Uterus (tissue), 4 donors: ENCODE measurements around the gene OBSCN. TPM values are rescaled to one million over a fixed set of nuclear protein-coding genes. Genes with fewer than 3 reads are reported as not detected.
"Not testable (repeated sequence)": the region's sequence is repeated elsewhere in the genome, so short reads cannot be mapped to it uniquely, and the experiment has no call there.

Experiments
- DNase-seq, 2 donors: peaks; one replicate each; pipeline ENCODE4 v3.0.0-alpha.2; 2019 to 2020
- H3K27ac ChIP-seq, 2 donors: fragments of 200-600 bp; sonication (generic); 1 replicate in 1 of 2; 2 replicates in 1 of 2; pipeline ENCODE4 v1.5.1; 2016 to 2018
- H3K27me3 ChIP-seq, 2 donors: fragments of 200-600 bp; sonication (generic); one replicate each; pipeline ENCODE4 v1.5.1; 2018 to 2019; ENCODE audit warnings: control low read depth in 1 of 2
- H3K36me3 ChIP-seq, 2 donors: fragments of 200-600 bp; sonication (generic); one replicate each; pipeline ENCODE4 v1.5.1; 2019; ENCODE audit warnings: control low read depth in 1 of 2
- H3K4me1 ChIP-seq, 2 donors: fragments of 200-600 bp; sonication (generic); one replicate each; pipeline ENCODE4 v1.5.1; 2018 to 2019; ENCODE audit warnings: control low read depth in 1 of 2
- H3K4me3 ChIP-seq, 2 donors: fragments of 200-600 bp; sonication (generic); 1 replicate in 1 of 2; 2 replicates in 1 of 2; pipeline ENCODE4 v1.5.1; 2018 to 2019; ENCODE audit warnings: mild to moderate bottlenecking in 1 of 2
- H3K9me3 ChIP-seq, 2 donors: fragments of 200-600 bp; sonication (generic); one replicate each; pipeline ENCODE4 v1.5.1; 2019; ENCODE audit warnings: control low read depth in 1 of 2
- POLR2A ChIP-seq, 2 donors: fragments of 450-650 bp; IDR thresholded peaks; one replicate each; pipeline ENCODE4 v1.6.1; 2016; ENCODE audit warnings: antibody characterized with exemption in 2 of 2, mild to moderate bottlenecking in 1 of 2, moderate library complexity in 1 of 2
- intact Hi-C: fragments of 100-400 bp; cut with DNase I; formaldehyde crosslinking; loops from one replicate; pipeline ENCODE4 v1.15.1; 2023; ENCODE audit warnings: low total_unique reads
- total RNA-seq, 4 donors: library from RNA; depleted of rRNA in 3 of 4; stranded (reverse); fragments of >200 nt in 3 of 4; gene quantifications; one replicate each; pipeline versions ENCODE4 v1.1.0 to v1.2.4, GENCODE V29; 2014 to 2023
- TF ChIP-seq, protein P1 (sequence below), 4 experiments: fragments of 200-600 bp in 2 of 4; fragments of 450-650 bp in 2 of 4; sonication (generic) in 2 of 4; IDR thresholded peaks; one replicate each; pipeline ENCODE4 v1.5.1; 2016 to 2019; ENCODE audit warnings: antibody characterized with exemption in 4 of 4, mild to moderate bottlenecking in 2 of 4, moderate library complexity in 1 of 4
- donor health status: DM: yes; HTN: yes; CAD: no.

Gene OBSCN
- total RNA-seq, 4 donors from 2014 or later = 5.9 to 53.2 (median 22.4) TPM

DNA sequence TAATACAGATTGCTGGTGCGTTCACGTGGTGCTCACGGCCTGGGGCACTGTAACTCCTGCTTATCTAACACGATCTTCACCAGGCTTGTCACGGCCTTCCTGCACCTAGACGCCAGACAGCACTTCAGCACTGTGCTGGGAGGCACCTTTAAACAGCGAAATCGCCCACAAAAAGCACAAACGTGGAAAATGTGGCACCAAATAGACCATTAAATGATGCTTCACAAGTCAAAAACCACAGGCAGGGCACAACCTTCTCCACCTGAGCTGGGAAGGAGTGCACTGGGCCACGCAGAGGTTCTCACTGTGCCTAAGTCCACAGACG, 22.2 kb upstream of the OBSCN start:
- DNase-seq = no peak
- intact Hi-C loops = no loop called here

DNA sequence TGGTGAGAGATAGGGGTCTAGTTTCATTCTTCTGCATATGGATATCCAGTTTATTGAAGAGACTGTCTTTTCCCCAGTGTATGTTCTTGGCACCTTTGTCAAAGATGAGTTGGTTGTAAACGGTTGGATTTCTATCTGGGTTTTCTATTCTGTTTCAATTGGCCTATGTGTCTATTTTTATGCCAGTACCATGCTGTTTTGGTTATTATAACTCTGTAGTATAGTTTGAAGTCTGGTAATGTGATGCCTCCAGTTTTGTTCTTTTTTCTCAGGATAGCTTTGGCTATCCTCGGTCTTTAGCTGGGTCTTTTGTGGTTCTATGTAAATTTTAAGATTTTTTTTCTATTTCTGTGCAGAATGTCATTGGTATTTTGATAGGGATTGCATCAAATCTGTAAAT, 19.6 kb upstream of the OBSCN start:
- H3K27me3 ChIP-seq, H3K4me3 ChIP-seq, intact Hi-C loops, H3K27ac ChIP-seq, H3K9me3 ChIP-seq, H3K4me1 ChIP-seq, H3K36me3 ChIP-seq, DNase-seq: not testable (repeated sequence)

More for the DNA sequence above, 22.2 kb upstream of the OBSCN start:
- TF ChIP-seq POLR2A (IDR thresholded peaks at IDR 0.05) = no peak
- TF ChIP-seq, protein P1, sequence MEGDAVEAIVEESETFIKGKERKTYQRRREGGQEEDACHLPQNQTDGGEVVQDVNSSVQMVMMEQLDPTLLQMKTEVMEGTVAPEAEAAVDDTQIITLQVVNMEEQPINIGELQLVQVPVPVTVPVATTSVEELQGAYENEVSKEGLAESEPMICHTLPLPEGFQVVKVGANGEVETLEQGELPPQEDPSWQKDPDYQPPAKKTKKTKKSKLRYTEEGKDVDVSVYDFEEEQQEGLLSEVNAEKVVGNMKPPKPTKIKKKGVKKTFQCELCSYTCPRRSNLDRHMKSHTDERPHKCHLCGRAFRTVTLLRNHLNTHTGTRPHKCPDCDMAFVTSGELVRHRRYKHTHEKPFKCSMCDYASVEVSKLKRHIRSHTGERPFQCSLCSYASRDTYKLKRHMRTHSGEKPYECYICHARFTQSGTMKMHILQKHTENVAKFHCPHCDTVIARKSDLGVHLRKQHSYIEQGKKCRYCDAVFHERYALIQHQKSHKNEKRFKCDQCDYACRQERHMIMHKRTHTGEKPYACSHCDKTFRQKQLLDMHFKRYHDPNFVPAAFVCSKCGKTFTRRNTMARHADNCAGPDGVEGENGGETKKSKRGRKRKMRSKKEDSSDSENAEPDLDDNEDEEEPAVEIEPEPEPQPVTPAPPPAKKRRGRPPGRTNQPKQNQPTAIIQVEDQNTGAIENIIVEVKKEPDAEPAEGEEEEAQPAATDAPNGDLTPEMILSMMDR (IDR thresholded peaks at IDR 0.05) = no peak
- Histone ChIP-seq H3K4me3 (no peak overlapping the region), H3K4me1 (no peaks in the 10 kb centered on the region), H3K9me3 (no peaks in the 10 kb centered on the region), H3K36me3 (no peaks in the 10 kb centered on the region), H3K27ac (no peak overlapping the region), H3K27me3 (no peaks in the 10 kb centered on the region)

GRCh38 chr1:228190182-228190581, 17.7 kb upstream of the OBSCN start:
- H3K4me1 ChIP-seq = no peaks in the 10 kb centered on the region
- no peak for DNase-seq
- H3K9me3 ChIP-seq = no peaks in the 10 kb centered on the region
- no peaks in the 10 kb centered on the region for H3K27me3 ChIP-seq
- H3K36me3 ChIP-seq = no peaks in the 10 kb centered on the region
- no peak overlapping the region for H3K4me3 ChIP-seq
- TF ChIP-seq, protein P1 (IDR thresholded peaks at IDR 0.05) = no peak
- no peak for TF ChIP-seq POLR2A (IDR thresholded peaks at IDR 0.05)
- H3K27ac ChIP-seq = no peak overlapping the region
- intact Hi-C loops = no loop called here

DNA sequence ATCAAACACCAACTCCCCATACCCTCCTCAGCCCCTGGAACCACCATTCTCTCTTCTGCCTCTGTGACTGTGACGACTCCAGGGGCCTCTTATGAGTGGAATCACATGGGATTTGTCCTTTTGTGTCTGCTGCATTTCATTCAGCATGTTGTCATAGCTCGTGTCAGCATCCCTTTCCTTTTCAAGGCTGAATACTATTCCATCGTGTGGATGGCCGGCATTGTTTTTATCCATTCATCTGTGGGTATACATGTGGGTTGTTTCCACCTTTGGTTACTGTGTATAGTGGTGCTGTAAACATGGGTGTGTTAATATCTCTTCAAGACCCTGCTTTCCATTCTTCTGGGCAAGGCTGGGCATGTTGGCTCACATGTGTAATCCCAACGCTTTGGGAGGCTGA, 17.1 kb upstream of the OBSCN start:
- Histone ChIP-seq H3K4me1 (no peaks in the 10 kb centered on the region), H3K4me3 (no peak overlapping the region), H3K27ac (no peak overlapping the region), H3K36me3 (no peaks in the 10 kb centered on the region), H3K27me3 (no peaks in the 10 kb centered on the region), H3K9me3 (no peaks in the 10 kb centered on the region)
- TF ChIP-seq, protein P1 (IDR thresholded peaks at IDR 0.05) = no peak
- TF ChIP-seq POLR2A (IDR thresholded peaks at IDR 0.05) = no peak
- intact Hi-C loops = no loop called here
- no peak for DNase-seq

GRCh38 chr1:228194436-228194835, 13.4 kb upstream of the OBSCN start:
- Histone ChIP-seq H3K36me3 (no peaks in the 10 kb centered on the region), H3K27ac (no peak overlapping the region), H3K27me3 (no peaks in the 10 kb centered on the region), H3K9me3 (peaks cover 0 to 8% of the 10 kb centered on the region in 2 donors), H3K4me3 (no peak overlapping the region), H3K4me1 (no peaks in the 10 kb centered on the region)
- TF ChIP-seq, protein P1 (IDR thresholded peaks at IDR 0.05) = no peak
- no peak for TF ChIP-seq POLR2A (IDR thresholded peaks at IDR 0.05)
- intact Hi-C loops = no loop called here
- DNase-seq = no peak
